H1 (cell line): ENCODE results near the gene MICU1. TPM values are rescaled to one million over a fixed set of nuclear protein-coding genes. Genes with fewer than 3 reads are reported as not detected.

ENCODE experiments used
- ATF2 ChIP-seq: IDR thresholded peaks from 2 replicates; pipeline ENCODE4 v1.6.1; 2012; ENCODE audit warnings: low read length, inconsistent platforms
- BCL11A ChIP-seq, 2 experiments: IDR thresholded peaks; one replicate each; pipeline ENCODE4 v1.6.1; 2011; ENCODE audit warnings: low read depth in 2 of 2, low read length in 2 of 2, mild to moderate bottlenecking in 2 of 2
- CHD7 ChIP-seq: fragments of 300-600 bp; sonication (generic); IDR thresholded peaks from 2 replicates; pipeline ENCODE4 v1.7.1; 2012; ENCODE audit warnings: low read length, moderate library complexity, mild to moderate bottlenecking, inconsistent platforms; ENCODE audit not compliant: insufficient replicate concordance
- EGR1 ChIP-seq: IDR thresholded peaks from 2 replicates; pipeline ENCODE4 v1.6.1; 2011; ENCODE audit warnings: low read depth, low read length, borderline replicate concordance
- EZH2 ChIP-seq: fragments of 200-600 bp; sonication (generic); IDR thresholded peaks from 2 replicates; pipeline ENCODE4 v1.7.1; 2012; ENCODE audit warnings: low read depth, mild to moderate bottlenecking, moderate library complexity, low read length, inconsistent platforms; ENCODE audit not compliant: severe bottlenecking
- GTF2F1 ChIP-seq: IDR thresholded peaks from 2 replicates; pipeline ENCODE4 v1.6.1; 2012; ENCODE audit warnings: low read depth, low read length, improper control_type of control experiment, borderline replicate concordance
- KDM5A ChIP-seq: fragments of 200-600 bp; IDR thresholded peaks from 2 replicates; pipeline ENCODE4 v1.7.1; 2012; ENCODE audit warnings: mild to moderate bottlenecking, low read length, inconsistent platforms, mixed read lengths
- POLR2AphosphoS5 ChIP-seq: IDR thresholded peaks from 2 replicates; pipeline ENCODE4 v1.6.1; 2011; ENCODE audit warnings: low read depth, low read length
- RXRA ChIP-seq: IDR thresholded peaks from 2 replicates; pipeline ENCODE4 v1.6.1; 2011; ENCODE audit warnings: low read depth, mild to moderate bottlenecking, low read length, moderate library complexity; ENCODE audit not compliant: insufficient read depth
- TBP ChIP-seq: IDR thresholded peaks from 2 replicates; pipeline ENCODE4 v1.6.1; 2011; ENCODE audit warnings: low read depth, low read length, improper control_type of control experiment
- polyA plus RNA-seq, 7 experiments: library from polyadenylated mRNA; depleted of rRNA in 3 of 7; stranded (reverse) in 5 of 7; unstranded in 2 of 7; fragments of >200 nt in 5 of 7; fragments of 200-250 nt in 2 of 7; gene quantifications; 1 replicate in 5 of 7; 2 replicates in 1 of 7; 4 replicates in 1 of 7; pipeline versions ENCODE4 v1.2.1 to v1.2.3, GENCODE V29; 2011 to 2013; ENCODE audit warnings: missing spikeins in 2 of 7, mixed read lengths in 2 of 7
- total RNA-seq: library from RNA; stranded (reverse); fragmentation: NEBNext Ultra II Directional; extraction: Animal tissue kit (Norgen Biotek cat#: 25700); gene quantifications from 2 replicates; pipeline ENCODE4 v1.2.1, GENCODE V29; 2021

MICU1 gene
- total and polyA plus RNA-seq, 2 of the 8 experiments (the other 6 are each of a cell fraction or from before 2014, with no cell fraction given), result 18.0 to 36.7 TPM

GRCh38 chr10:72466018-72466417 is 159.9 kb downstream of the MICU1 start (continued):
- no peak for TF ChIP-seq CHD7
- TF ChIP-seq ATF2, result no peak
- TF ChIP-seq GTF2F1, result no peak
- TF ChIP-seq EZH2, result no peak
- TF ChIP-seq POLR2AphosphoS5, result no peak
- no peak for TF ChIP-seq KDM5A
- no peak for TF ChIP-seq BCL11A (IDR thresholded peaks at IDR 0.05; ENCODE audit: low read depth in 2 of 2, low read length in 2 of 2)
- no peak for TF ChIP-seq TBP
- TF ChIP-seq EGR1, result no peak
- no peak for TF ChIP-seq RXRA
